ENCODE data around the gene BIRC2. TPM values are rescaled to one million over a fixed set of nuclear protein-coding genes. Genes with fewer than 3 reads are reported as not detected.

BIRC2 gene
- total and polyA plus RNA-seq, 2 of the 4 experiments (the other 2 are of a cell fraction) = 48.0 to 204 TPM

- no CpG with 5 or more reads among the region's 6 CpGs for WGBS, 2 experiments (ENCODE audit: extremely low coverage in 2 of 2, insufficient read length in 1 of 2)
- DNase-seq (peak; percentile 23), ATAC-seq (ENCODE audit: low read depth) (peak; percentile 59; the same call in 1 of the 2 replicates)
- Histone ChIP-seq H3K4me3 (ENCODE audit: insufficient read depth, low read depth, low read length) (no peak overlapping the region), H3K4me2 (ENCODE audit: low read depth, low read length) (no peak overlapping the region), H3K56ac (ENCODE audit: extremely low read depth, insufficient read depth, low read length) (no peak overlapping the region), H2BK120ac (ENCODE audit: low read depth, low read length) (no peak overlapping the region), H3K23ac (ENCODE audit: low read depth, low read length) (no peak overlapping the region), H3K79me1 (ENCODE audit: low read depth in 1 of 2, low read length in 2 of 2) (peaks cover 14 to 19% of the 10 kb centered on the region in 2 experiments; a peak in 3 of 4 replicates), H4K20me1 (ENCODE audit: insufficient read depth, low read length) (no peaks in the 10 kb centered on the region), H3K9me1 (ENCODE audit: insufficient read depth, low read length) (no peaks in the 10 kb centered on the region), H4K5ac (ENCODE audit: low read depth, low read length) (no peak overlapping the region), H4K8ac (ENCODE audit: low read depth in 2 of 2, low read length in 2 of 2) (no peak overlapping the region), H2BK5ac (ENCODE audit: low read depth, low read length, poor library complexity, severe bottlenecking) (peak overlapping the region; percentile 8), H3K14ac (replicated peaks; ENCODE audit: low read depth, low read length) (no peak overlapping the region), H3K9ac (ENCODE audit: low read depth, low read length) (no peak overlapping the region), H2AK9ac (replicated peaks; ENCODE audit: low read depth, low read length, poor library complexity) (no peak overlapping the region), H2AFZ (replicated peaks; ENCODE audit: low read length, poor library complexity) (no peak overlapping the region), H3K4ac (ENCODE audit: low read depth, low read length) (no peak overlapping the region), H3K9me3 (ENCODE audit: control insufficient read depth, insufficient read depth, low read length) (no peaks in the 10 kb centered on the region), H3K18ac (ENCODE audit: low read depth, low read length) (no peak overlapping the region), H2BK20ac (ENCODE audit: low read depth, low read length) (no peak overlapping the region), H3K27ac (ENCODE audit: insufficient read depth, low read length) (no peak overlapping the region), H2AK5ac (ENCODE audit: low read depth, low read length) (no peak overlapping the region), H3K4me1 (ENCODE audit: control insufficient read depth, insufficient read depth, low read length) (no peaks in the 10 kb centered on the region), H3K36me3 (ENCODE audit: control insufficient read depth, insufficient read depth, low read length) (peaks cover 21% of the 10 kb centered on the region), H2BK15ac (ENCODE audit: low read depth, low read length) (no peak overlapping the region), H3K27me3 (ENCODE audit: control insufficient read depth, insufficient read depth, low read length) (no peaks in the 10 kb centered on the region), H4K91ac (ENCODE audit: insufficient read depth, low read depth, low read length) (no peak overlapping the region)
- intact Hi-C loops (cut with micrococcal nuclease) (no loop called here), dilution Hi-C loops (cut with HindIII; ENCODE audit: low sequenced_read_pairs, unreplicated experiment) (no loop called here), in situ Hi-C loops (cut with MboI; ENCODE audit: low sequenced_read_pairs) (no loop called here)
- POLR2A ChIA-PET (ENCODE audit: unreplicated experiment) = no interaction called here
- no peak for TF ChIP-seq ELK1 (IDR thresholded peaks at IDR 0.05; ENCODE audit: borderline replicate concordance, low read depth, low read length)
- TF ChIP-seq SMC3 (IDR thresholded peaks at IDR 0.05; ENCODE audit: low read depth, low read length) = peak; percentile 15; the same call in 1 of the 2 replicates
- TF ChIP-seq NFE2L2 (IDR thresholded peaks at IDR 0.05; ENCODE audit: low read depth, low read length) = no peak
- TF ChIP-seq RAD21 (IDR thresholded peaks at IDR 0.05; ENCODE audit: low read length) = peak; percentile 10; the same call in 1 of the 2 replicates
- TF ChIP-seq, protein P1, sequence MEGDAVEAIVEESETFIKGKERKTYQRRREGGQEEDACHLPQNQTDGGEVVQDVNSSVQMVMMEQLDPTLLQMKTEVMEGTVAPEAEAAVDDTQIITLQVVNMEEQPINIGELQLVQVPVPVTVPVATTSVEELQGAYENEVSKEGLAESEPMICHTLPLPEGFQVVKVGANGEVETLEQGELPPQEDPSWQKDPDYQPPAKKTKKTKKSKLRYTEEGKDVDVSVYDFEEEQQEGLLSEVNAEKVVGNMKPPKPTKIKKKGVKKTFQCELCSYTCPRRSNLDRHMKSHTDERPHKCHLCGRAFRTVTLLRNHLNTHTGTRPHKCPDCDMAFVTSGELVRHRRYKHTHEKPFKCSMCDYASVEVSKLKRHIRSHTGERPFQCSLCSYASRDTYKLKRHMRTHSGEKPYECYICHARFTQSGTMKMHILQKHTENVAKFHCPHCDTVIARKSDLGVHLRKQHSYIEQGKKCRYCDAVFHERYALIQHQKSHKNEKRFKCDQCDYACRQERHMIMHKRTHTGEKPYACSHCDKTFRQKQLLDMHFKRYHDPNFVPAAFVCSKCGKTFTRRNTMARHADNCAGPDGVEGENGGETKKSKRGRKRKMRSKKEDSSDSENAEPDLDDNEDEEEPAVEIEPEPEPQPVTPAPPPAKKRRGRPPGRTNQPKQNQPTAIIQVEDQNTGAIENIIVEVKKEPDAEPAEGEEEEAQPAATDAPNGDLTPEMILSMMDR (conservative IDR thresholded peaks at IDR 0.05; ENCODE audit: low read depth, low read length) = peak; percentile 29; the same call in 1 of the 2 replicates
- CTCF ChIA-PET = no interaction called here
- no TSS peak for BruUV-seq (replicated peaks)
Observed at GRCh38 chr11:102367364-102367763, 20.4 kb downstream of the BIRC2 start.
